H9 (cell line): ENCODE measurements around the gene TACC2. TPM values are rescaled to one million over a fixed set of nuclear protein-coding genes. Genes with fewer than 3 reads are reported as not detected.
"Not testable (repeated sequence)": the region's sequence is repeated elsewhere in the genome, so short reads cannot be mapped to it uniquely, and the experiment has no call there.

Experiments
- DNase-seq: peaks from one replicate; pipeline ENCODE4 v3.0.0-alpha.2; 2017
- H2AFZ ChIP-seq: one replicate; pipeline ENCODE4 v1.6.1; 2013; ENCODE audit warnings: mild to moderate bottlenecking, low read length, control low read depth, moderate library complexity
- H2AK5ac ChIP-seq: 2 replicates; pipeline ENCODE4 v1.6.1; 2013; ENCODE audit warnings: low read length, control low read depth, mixed read lengths; ENCODE audit not compliant: insufficient read length
- H2BK120ac ChIP-seq: one replicate; pipeline ENCODE4 v1.6.1; 2013; ENCODE audit warnings: low read depth, mild to moderate bottlenecking, low read length, control low read depth, inconsistent platforms; ENCODE audit not compliant: poor library complexity, severe bottlenecking
- H2BK12ac ChIP-seq: 2 replicates; pipeline ENCODE4 v1.6.1; 2013; ENCODE audit warnings: low read length, control low read depth, mixed read lengths, low read depth; ENCODE audit not compliant: insufficient read length
- H2BK15ac ChIP-seq: 2 replicates; pipeline ENCODE4 v1.6.1; 2013; ENCODE audit warnings: low read depth, low read length, control low read depth
- H2BK20ac ChIP-seq: one replicate; pipeline ENCODE4 v1.6.1; 2013; ENCODE audit warnings: low read depth, mild to moderate bottlenecking, low read length, control low read depth, inconsistent platforms; ENCODE audit not compliant: poor library complexity, severe bottlenecking
- H2BK5ac ChIP-seq: 2 replicates; pipeline ENCODE4 v1.6.1; 2013; ENCODE audit warnings: low read length, control low read depth, mixed read lengths; ENCODE audit not compliant: insufficient read length
- H3K14ac ChIP-seq: 2 replicates; pipeline ENCODE4 v1.6.1; 2013; ENCODE audit warnings: low read length, control low read depth; ENCODE audit not compliant: insufficient read depth
- H3K18ac ChIP-seq: 2 replicates; pipeline ENCODE4 v1.6.1; 2013; ENCODE audit warnings: low read depth, mild to moderate bottlenecking, mixed read lengths, low read length, control low read depth; ENCODE audit not compliant: insufficient read length
- H3K23ac ChIP-seq: 2 replicates; pipeline ENCODE4 v1.6.1; 2013; ENCODE audit warnings: low read length, control low read depth, mixed read lengths, low read depth; ENCODE audit not compliant: insufficient read length
- H3K23me2 ChIP-seq: 2 replicates; pipeline ENCODE4 v1.6.1; 2013; ENCODE audit warnings: low read depth, mild to moderate bottlenecking, mixed read lengths, low read length, control low read depth; ENCODE audit not compliant: insufficient read length, poor library complexity, severe bottlenecking
- H3K27ac ChIP-seq: 2 replicates; pipeline ENCODE4 v1.5.1; 2013; ENCODE audit warnings: low read length, control low read depth, mixed read lengths, low read depth; ENCODE audit not compliant: insufficient read length
- H3K27me3 ChIP-seq: 2 replicates; pipeline ENCODE4 v1.6.1; 2013; ENCODE audit warnings: low read length, control low read depth, inconsistent platforms; ENCODE audit not compliant: insufficient read depth
- H3K4ac ChIP-seq: 2 replicates; pipeline ENCODE4 v1.6.1; 2013; ENCODE audit warnings: low read depth, mild to moderate bottlenecking, control low read depth, inconsistent platforms, low read length, moderate library complexity
- H3K4me1 ChIP-seq: 2 replicates; pipeline ENCODE4 v1.6.1; 2013; ENCODE audit warnings: low read length, control low read depth, inconsistent platforms; ENCODE audit not compliant: insufficient read depth
- H3K4me2 ChIP-seq: 2 replicates; pipeline ENCODE4 v1.6.1; 2013; ENCODE audit warnings: low read length, control low read depth, mixed read lengths; ENCODE audit not compliant: insufficient read length, insufficient read depth
- H3K56ac ChIP-seq: 2 replicates; pipeline ENCODE4 v1.6.1; 2013; ENCODE audit warnings: low read depth, mild to moderate bottlenecking, mixed read lengths, low read length, control low read depth; ENCODE audit not compliant: insufficient read length
- H3K79me1 ChIP-seq: 2 replicates; pipeline ENCODE4 v1.6.1; 2013; ENCODE audit warnings: low read depth, mild to moderate bottlenecking, moderate library complexity, low read length, control low read depth, inconsistent platforms; ENCODE audit not compliant: insufficient read depth, poor library complexity, severe bottlenecking
- H3K79me2 ChIP-seq: 2 replicates; pipeline ENCODE4 v1.6.1; 2013; ENCODE audit warnings: low read length, control low read depth, inconsistent platforms; ENCODE audit not compliant: insufficient read depth
- H3K9ac ChIP-seq: 2 replicates; pipeline ENCODE4 v1.6.1; 2013; ENCODE audit warnings: low read length, control low read depth, mixed read lengths; ENCODE audit not compliant: insufficient read length; ENCODE audit errors: extremely low read depth
- H3K9me3 ChIP-seq: one replicate; pipeline ENCODE4 v1.6.1; 2013; ENCODE audit warnings: low read depth, low read length, inconsistent platforms; ENCODE audit not compliant: control insufficient read depth
- H3T11ph ChIP-seq: one replicate; pipeline ENCODE4 v1.6.1; 2013; ENCODE audit warnings: mild to moderate bottlenecking, low read length, control low read depth, inconsistent platforms
- H4K20me1 ChIP-seq: one replicate; pipeline ENCODE4 v1.6.1; 2013; ENCODE audit not compliant: control insufficient read depth, insufficient read length, insufficient read depth
- H4K5ac ChIP-seq: 2 replicates; pipeline ENCODE4 v1.6.1; 2013; ENCODE audit warnings: low read depth, mild to moderate bottlenecking, mixed read lengths, low read length, control low read depth; ENCODE audit not compliant: insufficient read length
- H4K8ac ChIP-seq: replicated peaks from 2 replicates; pipeline ENCODE4 v1.6.1; 2013; ENCODE audit warnings: low read length, control low read depth, mixed read lengths, low read depth; ENCODE audit not compliant: insufficient read length
- H4K91ac ChIP-seq: 2 replicates; pipeline ENCODE4 v1.6.1; 2013; ENCODE audit warnings: low read depth, mild to moderate bottlenecking, moderate library complexity, mixed read lengths, low read length, control low read depth; ENCODE audit not compliant: insufficient read length
- H3K27ac Mint-ChIP-seq, 3 experiments: 2 replicates in 2 of 3; 3 replicates in 1 of 3; pipeline ENCODE4 v1.8.0; 2020 to 2021; ENCODE audit warnings: mixed read lengths in 3 of 3, mild to moderate bottlenecking in 1 of 3, moderate library complexity in 1 of 3
- H3K27me3 Mint-ChIP-seq: 2 replicates; pipeline ENCODE4 v1.8.0; 2021; ENCODE audit warnings: low read depth, mild to moderate bottlenecking, moderate library complexity, mixed read lengths
- H3K36me3 Mint-ChIP-seq, 3 experiments: 2 replicates in 2 of 3; 3 replicates in 1 of 3; pipeline ENCODE4 v1.8.0; 2020 to 2021; ENCODE audit warnings: low read depth in 3 of 3, mixed read lengths in 3 of 3; ENCODE audit not compliant: insufficient read depth in 1 of 3
- H3K4me1 Mint-ChIP-seq, 2 experiments: 2 replicates each; pipeline ENCODE4 v1.8.0; 2020; ENCODE audit warnings: mixed read lengths in 2 of 2
- H3K4me3 Mint-ChIP-seq, 2 experiments: 2 replicates in 1 of 2; 3 replicates in 1 of 2; pipeline ENCODE4 v1.8.0; 2020 to 2021; ENCODE audit warnings: mild to moderate bottlenecking in 2 of 2, mixed read lengths in 2 of 2, moderate library complexity in 1 of 2
- H3K9me3 Mint-ChIP-seq, 2 experiments: 2 replicates in 1 of 2; 3 replicates in 1 of 2; pipeline ENCODE4 v1.8.0; 2020; ENCODE audit warnings: mild to moderate bottlenecking in 2 of 2, mixed read lengths in 2 of 2, moderate library complexity in 1 of 2
- WGBS: extraction: QIAGEN DNeasy Blood & Tissue Kit; methylation state at CpG from one replicate; pipeline ENCODE4 v1.1.7; 2013; ENCODE audit warnings: missing lambda C conversion rate, low lambda C conversion rate, mixed read lengths; ENCODE audit not compliant: insufficient read length; ENCODE audit errors: extremely low coverage; 5-methylcytosine and 5-hydroxymethylcytosine counted together
- total RNA-seq: library from RNA; stranded (reverse); gene quantifications from 2 replicates; pipeline ENCODE4 v1.2.1, GENCODE V29; 2021
- TF ChIP-seq, protein P1 (sequence below): fragments of 200-600 bp; sonication (generic); conservative IDR thresholded peaks from 3 replicates; pipeline ENCODE4 v1.8.0; 2021; ENCODE audit warnings: antibody characterized with exemption, mild to moderate bottlenecking

TACC2 gene
- total RNA-seq, 1 experiment from 2014 or later: 58.1 TPM

GRCh38 chr10:122103592-122103991 lies 114.6 kb downstream of the TACC2 start:
- no peaks in the 10 kb centered on the region for H3K79me2 ChIP-seq
- no peak overlapping the region for H4K5ac ChIP-seq
- H2BK120ac ChIP-seq: no peak overlapping the region
- no peak overlapping the region for H2BK15ac ChIP-seq
- H3K4ac ChIP-seq: no peak overlapping the region
- H3K18ac ChIP-seq: no peak overlapping the region
- H4K91ac ChIP-seq: no peak overlapping the region
- no peaks in the 10 kb centered on the region for H4K20me1 ChIP-seq
- no peak overlapping the region for H3K27ac ChIP-seq
- H3K56ac ChIP-seq: no peak overlapping the region
- no peaks in the 10 kb centered on the region for H3K23me2 ChIP-seq
- H3K23ac ChIP-seq: no peak overlapping the region
- H3K4me1 ChIP-seq: no peaks in the 10 kb centered on the region
- H3K79me1 ChIP-seq: no peaks in the 10 kb centered on the region
- no peaks in the 10 kb centered on the region; the same call in 1 of the 2 replicates for H3K27me3 Mint-ChIP-seq
- H3K36me3 Mint-ChIP-seq: no peaks in the 10 kb centered on the region
- H3T11ph ChIP-seq: no peak overlapping the region
- H2AFZ ChIP-seq: no peak overlapping the region
- H3K14ac ChIP-seq: no peak overlapping the region
- no peaks in the 10 kb centered on the region for H3K9me3 Mint-ChIP-seq
- WGBS: no CpG with 5 or more reads among the region's 4 CpGs
- H3K9me3 ChIP-seq: no peaks in the 10 kb centered on the region
- no peak overlapping the region for H3K27ac Mint-ChIP-seq
- TF ChIP-seq, protein P1, sequence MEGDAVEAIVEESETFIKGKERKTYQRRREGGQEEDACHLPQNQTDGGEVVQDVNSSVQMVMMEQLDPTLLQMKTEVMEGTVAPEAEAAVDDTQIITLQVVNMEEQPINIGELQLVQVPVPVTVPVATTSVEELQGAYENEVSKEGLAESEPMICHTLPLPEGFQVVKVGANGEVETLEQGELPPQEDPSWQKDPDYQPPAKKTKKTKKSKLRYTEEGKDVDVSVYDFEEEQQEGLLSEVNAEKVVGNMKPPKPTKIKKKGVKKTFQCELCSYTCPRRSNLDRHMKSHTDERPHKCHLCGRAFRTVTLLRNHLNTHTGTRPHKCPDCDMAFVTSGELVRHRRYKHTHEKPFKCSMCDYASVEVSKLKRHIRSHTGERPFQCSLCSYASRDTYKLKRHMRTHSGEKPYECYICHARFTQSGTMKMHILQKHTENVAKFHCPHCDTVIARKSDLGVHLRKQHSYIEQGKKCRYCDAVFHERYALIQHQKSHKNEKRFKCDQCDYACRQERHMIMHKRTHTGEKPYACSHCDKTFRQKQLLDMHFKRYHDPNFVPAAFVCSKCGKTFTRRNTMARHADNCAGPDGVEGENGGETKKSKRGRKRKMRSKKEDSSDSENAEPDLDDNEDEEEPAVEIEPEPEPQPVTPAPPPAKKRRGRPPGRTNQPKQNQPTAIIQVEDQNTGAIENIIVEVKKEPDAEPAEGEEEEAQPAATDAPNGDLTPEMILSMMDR: no peak
- H4K8ac ChIP-seq: no peak overlapping the region
- peaks cover 6 to 7% of the 10 kb centered on the region in 2 experiments for H3K4me1 Mint-ChIP-seq
- H2BK20ac ChIP-seq: no peak overlapping the region
- no peak overlapping the region for H3K9ac ChIP-seq
- H3K4me3 Mint-ChIP-seq: no peak overlapping the region
- no peak overlapping the region for H2AK5ac ChIP-seq
- no peak overlapping the region for H2BK12ac ChIP-seq
- no peak for DNase-seq
- H3K27me3 ChIP-seq: no peaks in the 10 kb centered on the region
- H3K4me2 ChIP-seq: no peak overlapping the region
- H2BK5ac ChIP-seq: no peak overlapping the region

DNA sequence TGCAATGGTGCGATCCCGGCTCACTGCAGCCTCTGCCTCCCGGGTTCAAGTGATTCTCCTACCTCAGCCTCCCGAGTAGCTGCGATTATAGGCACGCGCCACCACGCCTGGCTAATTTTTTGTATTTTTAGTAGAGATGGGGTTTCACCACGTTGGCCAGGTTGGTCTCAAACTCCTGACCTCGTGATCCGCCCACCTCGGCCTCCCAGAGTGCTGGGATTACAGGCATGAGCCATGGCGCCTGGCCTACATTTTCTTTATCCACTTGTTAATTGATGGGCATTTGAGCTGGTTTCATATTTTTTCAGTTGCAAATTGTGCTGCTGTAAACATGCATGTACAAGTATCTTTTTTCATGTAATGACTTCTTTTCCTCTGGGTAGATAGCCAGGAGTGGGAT lies 119.8 kb downstream of the TACC2 start:
- not testable (repeated sequence) for H3K4me2 ChIP-seq, H3K79me1 ChIP-seq, H3K56ac ChIP-seq, H3K79me2 ChIP-seq, H3K9me3 Mint-ChIP-seq, H3K9me3 ChIP-seq, H3K4me1 ChIP-seq, H3K27ac ChIP-seq, H2BK120ac ChIP-seq, H2BK12ac ChIP-seq, DNase-seq, H3K27ac Mint-ChIP-seq, H3K27me3 Mint-ChIP-seq, H3K4ac ChIP-seq, H2BK15ac ChIP-seq, H2BK5ac ChIP-seq, H3K14ac ChIP-seq, H3K23ac ChIP-seq, H3K27me3 ChIP-seq, H4K8ac ChIP-seq, H4K91ac ChIP-seq, H3K9ac ChIP-seq, H2AFZ ChIP-seq, H4K20me1 ChIP-seq, H2BK20ac ChIP-seq, H3T11ph ChIP-seq, H3K4me3 Mint-ChIP-seq, H2AK5ac ChIP-seq, H3K18ac ChIP-seq, H3K36me3 Mint-ChIP-seq, H4K5ac ChIP-seq
- peaks cover 16 to 20% of the 10 kb centered on the region in 2 experiments for H3K4me1 Mint-ChIP-seq
- H3K23me2 ChIP-seq: peaks cover 12% of the 10 kb centered on the region
- WGBS: no CpG with 5 or more reads among the region's 13 CpGs
